Mucosa of stomach (tissue), 1 donor: ENCODE measurements around the gene SPAG5.
"Not testable (repeated sequence)": the region's sequence is repeated elsewhere in the genome, so short reads cannot be mapped to it uniquely, and the experiment has no call there.

Experiments used
- H3K27me3 ChIP-seq: one replicate; pipeline ENCODE4 v1.7.0; 2013; ENCODE audit warnings: mild to moderate bottlenecking, low read length; ENCODE audit not compliant: control insufficient read depth, insufficient read depth
- H3K36me3 ChIP-seq: one replicate; pipeline ENCODE4 v1.7.0; 2013; ENCODE audit warnings: low read length; ENCODE audit not compliant: control insufficient read depth, insufficient read depth
- H3K4me1 ChIP-seq: one replicate; pipeline ENCODE4 v1.7.0; 2013; ENCODE audit warnings: mild to moderate bottlenecking, low read length; ENCODE audit not compliant: control insufficient read depth, insufficient read depth
- H3K4me3 ChIP-seq: one replicate; pipeline ENCODE4 v1.7.0; 2013; ENCODE audit warnings: low read length
- H3K9ac ChIP-seq: one replicate; pipeline ENCODE4 v1.7.0; 2013; ENCODE audit warnings: mild to moderate bottlenecking, low read length, moderate library complexity
- H3K9me3 ChIP-seq: one replicate; pipeline ENCODE4 v1.7.0; 2013; ENCODE audit warnings: mild to moderate bottlenecking, low read length, moderate library complexity; ENCODE audit not compliant: control insufficient read depth
- donor health status: Pancreatic carcinoma.

SPAG5 gene

GRCh38 chr17:28623696-28624095 lies 24.9 kb upstream of the SPAG5 start:
- Histone ChIP-seq H3K9ac (no peak overlapping the region), H3K9me3 (no peaks in the 10 kb centered on the region), H3K4me3 (no peak overlapping the region), H3K27me3 (no peaks in the 10 kb centered on the region), H3K4me1 (no peaks in the 10 kb centered on the region), H3K36me3 (peaks cover 17% of the 10 kb centered on the region)

- no peak overlapping the region for H3K4me3 ChIP-seq
- no peaks in the 10 kb centered on the region for H3K27me3 ChIP-seq
- H3K9ac ChIP-seq: no peak overlapping the region
- peaks cover 18% of the 10 kb centered on the region for H3K36me3 ChIP-seq
- no peaks in the 10 kb centered on the region for H3K9me3 ChIP-seq
- no peaks in the 10 kb centered on the region for H3K4me1 ChIP-seq
Observed at GRCh38 chr17:28622186-28622585, 23.4 kb upstream of the SPAG5 start.

GRCh38 chr17:28620010-28620409 lies 21.2 kb upstream of the SPAG5 start:
- no peaks in the 10 kb centered on the region for H3K9me3 ChIP-seq
- no peaks in the 10 kb centered on the region for H3K27me3 ChIP-seq
- H3K36me3 ChIP-seq: peaks cover 31% of the 10 kb centered on the region
- no peak overlapping the region for H3K4me3 ChIP-seq
- H3K9ac ChIP-seq: no peak overlapping the region
- no peaks in the 10 kb centered on the region for H3K4me1 ChIP-seq

- Histone ChIP-seq H3K27me3 (no peaks in the 10 kb centered on the region), H3K9me3 (no peaks in the 10 kb centered on the region), H3K4me1 (peaks cover 7% of the 10 kb centered on the region), H3K36me3 (peaks cover 31% of the 10 kb centered on the region), H3K4me3 (no peak overlapping the region), H3K9ac (no peak overlapping the region)
Observed at GRCh38 chr17:28618464-28618863, 19.6 kb upstream of the SPAG5 start.

- Histone ChIP-seq H3K4me3 (no peak overlapping the region), H3K9ac (no peak overlapping the region), H3K9me3 (no peaks in the 10 kb centered on the region), H3K4me1 (peaks cover 20% of the 10 kb centered on the region), H3K27me3 (no peaks in the 10 kb centered on the region), H3K36me3 (peaks cover 27% of the 10 kb centered on the region)
Observed at GRCh38 chr17:28616281-28616680, 17.5 kb upstream of the SPAG5 start.

- Histone ChIP-seq H3K27me3 (no peaks in the 10 kb centered on the region), H3K9ac (no peak overlapping the region), H3K4me3 (no peak overlapping the region), H3K4me1 (peaks cover 28% of the 10 kb centered on the region), H3K36me3 (peaks cover 22% of the 10 kb centered on the region), H3K9me3 (no peaks in the 10 kb centered on the region)
Observed at GRCh38 chr17:28615260-28615940, 16.6 kb upstream of the SPAG5 start.

GRCh38 chr17:28613931-28614381 lies 15.1 kb upstream of the SPAG5 start, which contains the start of gene RSKR:
RSKR (minus strand) TSS chr17:28614185; CDS start chr17:28614161, 24 bp downstream.
- Histone ChIP-seq H3K9ac (no peak within 1 kb of the TSS), H3K4me3 (no peak within 1 kb of the TSS)

GRCh38 chr17:28612936-28613872 lies 14.4 kb upstream of the SPAG5 start:
- H3K9ac ChIP-seq: no peak overlapping the region
- H3K4me1 ChIP-seq: peaks cover 33% of the 10 kb centered on the region
- no peak overlapping the region for H3K4me3 ChIP-seq
- no peaks in the 10 kb centered on the region for H3K9me3 ChIP-seq
- H3K36me3 ChIP-seq: peaks cover 16% of the 10 kb centered on the region
- H3K27me3 ChIP-seq: no peaks in the 10 kb centered on the region

More at GRCh38 chr17:28613931-28614381, 15.1 kb upstream of the SPAG5 start, which contains the start of gene RSKR:
- Histone ChIP-seq H3K36me3 (peaks cover 20% of the 10 kb centered on the region), H3K27me3 (no peaks in the 10 kb centered on the region), H3K9me3 (no peaks in the 10 kb centered on the region), H3K4me1 (peaks cover 33% of the 10 kb centered on the region)

GRCh38 chr17:28612531-28612930 lies 13.7 kb upstream of the SPAG5 start:
- Histone ChIP-seq H3K9ac (no peak overlapping the region), H3K4me1 (peaks cover 33% of the 10 kb centered on the region), H3K36me3 (peaks cover 16% of the 10 kb centered on the region), H3K4me3 (no peak overlapping the region), H3K9me3 (no peaks in the 10 kb centered on the region), H3K27me3 (no peaks in the 10 kb centered on the region)

- H3K4me1 ChIP-seq: peaks cover 33% of the 10 kb centered on the region
- no peaks in the 10 kb centered on the region for H3K27me3 ChIP-seq
- H3K9me3 ChIP-seq: no peaks in the 10 kb centered on the region
- H3K4me3 ChIP-seq: no peak overlapping the region
- H3K9ac ChIP-seq: no peak overlapping the region
- peaks cover under 1% of the 10 kb centered on the region for H3K36me3 ChIP-seq
Observed at GRCh38 chr17:28610376-28610775, 11.6 kb upstream of the SPAG5 start.

GRCh38 chr17:28604031-28604430 lies 5.2 kb upstream of the SPAG5 start:
- not testable (repeated sequence) for H3K36me3 ChIP-seq, H3K9me3 ChIP-seq, H3K9ac ChIP-seq, H3K4me1 ChIP-seq, H3K4me3 ChIP-seq, H3K27me3 ChIP-seq
